GM13977 (cell line): ENCODE results near the gene BFSP2.

ENCODE experiments used
- DNase-seq: peaks from one replicate; pipeline ENCODE4 v3.0.0; 2012; ENCODE audit warnings: low spot score
- CTCF ChIP-seq: IDR thresholded peaks from 2 replicates; pipeline ENCODE4 v1.5.1; 2012; ENCODE audit warnings: mild to moderate bottlenecking, control low read depth; ENCODE audit not compliant: insufficient read depth; ENCODE audit errors: extremely low read depth, missing control alignments
- in situ Hi-C: fragments of 300-500 bp; cut with MboI; formaldehyde crosslinking; loops from one replicate; pipeline ENCODE4 v1.12.0; 2022; ENCODE audit warnings: low sequenced_read_pairs, low pct_unique_long_range_greater_than_20kb, mixed read lengths, inconsistent platforms; ENCODE audit not compliant: unreplicated experiment

Gene BFSP2

DNA sequence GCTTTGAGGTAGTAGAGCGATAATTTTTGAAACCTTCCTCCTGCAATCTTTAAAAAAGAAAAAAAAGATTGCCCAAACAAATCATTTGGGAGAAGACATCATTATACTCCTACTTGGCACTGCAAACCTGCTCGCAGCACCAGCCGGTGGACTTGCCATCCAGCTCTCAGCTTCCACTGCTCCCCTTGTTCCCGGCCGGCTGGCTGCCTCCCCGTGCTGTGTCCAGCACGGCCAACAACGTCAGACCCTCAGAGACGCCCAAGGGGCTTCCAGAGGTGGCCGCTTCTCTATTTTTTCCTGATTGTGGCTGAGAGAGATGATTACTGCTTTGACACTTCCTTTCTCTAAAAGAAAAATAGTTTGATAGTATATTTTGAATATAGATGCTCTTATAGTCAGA lies 3.0 kb upstream of the BFSP2 start:
- no peak for TF ChIP-seq CTCF
- DNase-seq: no peak
- in situ Hi-C loops: loop anchor here (25.0 kb wide), 2 partner anchors 360 to 660 kb away; partner anchors contain the start of gene TMEM108

GRCh38 chr3:133401374-133402135 lies 1.7 kb downstream of the BFSP2 start:
- DNase-seq: no peak
- TF ChIP-seq CTCF: no peak
- in situ Hi-C loops: no loop called here

GRCh38 chr3:133404920-133405319 lies 5.1 kb downstream of the BFSP2 start:
- in situ Hi-C loops: no loop called here
- no peak for TF ChIP-seq CTCF
- DNase-seq: no peak

GRCh38 chr3:133408366-133408765 lies 8.5 kb downstream of the BFSP2 start:
- in situ Hi-C loops: no loop called here
- no peak for TF ChIP-seq CTCF
- DNase-seq: no peak

GRCh38 chr3:133408961-133409360 lies 9.1 kb downstream of the BFSP2 start:
- TF ChIP-seq CTCF: no peak
- DNase-seq: no peak
- in situ Hi-C loops: no loop called here

DNA sequence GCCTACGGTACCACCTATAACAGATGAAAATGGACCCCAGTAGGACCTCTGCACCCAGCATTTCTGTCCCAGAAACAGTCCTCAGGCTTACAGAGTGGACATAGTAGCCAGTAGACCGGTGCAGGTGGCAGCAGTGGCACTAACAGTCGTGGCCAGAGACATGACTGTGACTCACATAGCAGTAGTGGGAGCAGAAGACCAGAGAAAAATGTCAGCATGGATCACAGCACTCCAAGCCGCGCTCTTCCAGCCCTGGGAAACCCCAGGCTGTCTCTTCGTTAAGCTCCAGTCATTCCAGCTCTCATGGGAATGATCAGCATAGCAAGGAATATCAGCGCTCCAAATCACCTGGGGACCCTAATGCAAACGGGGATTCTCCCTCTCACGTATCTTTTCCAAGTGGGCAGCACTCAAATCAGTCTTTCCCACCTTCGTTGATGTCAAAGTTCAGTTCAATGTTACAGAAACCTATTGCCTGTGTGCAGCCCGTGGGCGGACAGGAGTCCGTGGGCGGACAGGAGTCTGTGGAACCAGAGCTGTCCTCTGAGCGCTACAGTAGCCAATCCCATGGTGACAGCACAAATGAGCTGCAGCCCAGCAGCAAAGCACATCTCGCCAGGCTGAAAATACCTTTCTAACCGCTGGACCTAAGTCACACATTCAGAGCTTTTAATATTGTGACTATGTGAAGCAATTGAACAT lies 10.5 kb downstream of the BFSP2 start:
- in situ Hi-C loops: no loop called here
- no peak for DNase-seq
- TF ChIP-seq CTCF: no peak
